ENCODE data around the gene WDFY3.

- TF ChIP-seq CTCF (IDR thresholded peaks at IDR 0.05) (no peak), EP300 (IDR thresholded peaks at IDR 0.05) (no peak)
These were observed 185.8 kb downstream of the WDFY3 start for GRCh38 chr4:84780719-84781118.

Data from suprapubic skin (tissue), 3 donors.